NB4 (cell line): ENCODE data around the gene ANKIB1.

Experiments
- DNase-seq: peaks from one replicate; pipeline ENCODE4 v3.0.0; 2010; ENCODE audit warnings: low read depth
- H3K4me3 ChIP-seq: one replicate; pipeline ENCODE4 v1.5.1; 2011; ENCODE audit warnings: mild to moderate bottlenecking, low read depth, low read length, moderate library complexity
- MYC ChIP-seq: IDR thresholded peaks from 2 replicates; pipeline ENCODE4 v1.6.1; 2011; ENCODE audit warnings: low read depth, low read length
- POLR2A ChIP-seq: IDR thresholded peaks from 2 replicates; pipeline ENCODE4 v1.6.1; 2011; ENCODE audit warnings: mild to moderate bottlenecking; ENCODE audit not compliant: insufficient read length; ENCODE audit errors: extremely low read depth
- TF ChIP-seq, protein P1 (sequence below): IDR thresholded peaks from 2 replicates; pipeline ENCODE4 v1.6.1; 2011; ENCODE audit warnings: low read depth, low read length
- TF ChIP-seq, protein P2 (sequence below): IDR thresholded peaks from one replicate; pipeline ENCODE4 v1.5.1; 2012; ENCODE audit warnings: low read depth, low read length

Gene ANKIB1

DNA sequence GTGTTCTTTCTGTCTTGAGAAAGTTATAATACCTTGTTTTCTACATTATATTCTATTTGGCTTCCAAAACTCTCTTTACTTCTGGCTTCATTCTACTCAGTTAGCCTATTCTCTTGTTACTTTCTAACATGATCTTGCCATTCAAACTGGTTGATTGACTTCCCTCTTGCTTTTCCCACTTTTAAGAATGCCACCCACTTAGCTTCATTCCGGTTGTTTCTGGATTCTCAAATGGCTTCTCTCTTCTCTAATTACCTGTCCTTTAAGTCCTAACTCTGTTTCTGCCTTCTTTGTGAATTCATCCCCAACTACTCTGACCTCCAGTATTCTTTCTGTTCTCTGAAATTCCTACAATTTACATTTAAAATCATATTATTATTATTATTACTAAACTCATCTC is 52.0 kb downstream of the ANKIB1 start:
- TF ChIP-seq, protein P1, sequence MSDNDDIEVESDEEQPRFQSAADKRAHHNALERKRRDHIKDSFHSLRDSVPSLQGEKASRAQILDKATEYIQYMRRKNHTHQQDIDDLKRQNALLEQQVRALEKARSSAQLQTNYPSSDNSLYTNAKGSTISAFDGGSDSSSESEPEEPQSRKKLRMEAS, result no peak
- TF ChIP-seq POLR2A (no peak), MYC (no peak)
- TF ChIP-seq, protein P2, sequence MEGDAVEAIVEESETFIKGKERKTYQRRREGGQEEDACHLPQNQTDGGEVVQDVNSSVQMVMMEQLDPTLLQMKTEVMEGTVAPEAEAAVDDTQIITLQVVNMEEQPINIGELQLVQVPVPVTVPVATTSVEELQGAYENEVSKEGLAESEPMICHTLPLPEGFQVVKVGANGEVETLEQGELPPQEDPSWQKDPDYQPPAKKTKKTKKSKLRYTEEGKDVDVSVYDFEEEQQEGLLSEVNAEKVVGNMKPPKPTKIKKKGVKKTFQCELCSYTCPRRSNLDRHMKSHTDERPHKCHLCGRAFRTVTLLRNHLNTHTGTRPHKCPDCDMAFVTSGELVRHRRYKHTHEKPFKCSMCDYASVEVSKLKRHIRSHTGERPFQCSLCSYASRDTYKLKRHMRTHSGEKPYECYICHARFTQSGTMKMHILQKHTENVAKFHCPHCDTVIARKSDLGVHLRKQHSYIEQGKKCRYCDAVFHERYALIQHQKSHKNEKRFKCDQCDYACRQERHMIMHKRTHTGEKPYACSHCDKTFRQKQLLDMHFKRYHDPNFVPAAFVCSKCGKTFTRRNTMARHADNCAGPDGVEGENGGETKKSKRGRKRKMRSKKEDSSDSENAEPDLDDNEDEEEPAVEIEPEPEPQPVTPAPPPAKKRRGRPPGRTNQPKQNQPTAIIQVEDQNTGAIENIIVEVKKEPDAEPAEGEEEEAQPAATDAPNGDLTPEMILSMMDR, result no peak
- DNase-seq, result no peak
- no peak overlapping the region for H3K4me3 ChIP-seq

DNA sequence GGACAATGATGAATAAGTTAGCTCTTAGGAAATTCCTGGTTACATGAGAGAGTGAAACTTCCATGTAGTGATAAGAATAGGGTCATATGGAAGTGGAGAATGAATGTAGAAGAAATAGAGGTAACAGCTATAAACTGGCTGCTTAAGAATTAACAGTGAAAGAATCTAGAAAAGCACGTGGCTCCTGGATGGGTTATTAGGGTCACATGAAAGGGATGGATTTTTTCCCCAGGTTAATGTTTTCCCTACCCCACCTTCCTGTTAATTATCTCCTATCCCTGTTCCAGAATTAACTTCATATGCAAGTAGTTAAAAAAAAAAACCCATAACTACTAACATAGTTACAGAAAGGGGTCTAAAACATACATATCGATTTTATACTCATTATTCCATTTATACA is 58.0 kb downstream of the ANKIB1 start:
- DNase-seq, result no peak
- TF ChIP-seq, protein P2, result no peak
- TF ChIP-seq POLR2A (no peak), MYC (no peak)
- TF ChIP-seq, protein P1, result no peak
- no peak overlapping the region for H3K4me3 ChIP-seq

DNA sequence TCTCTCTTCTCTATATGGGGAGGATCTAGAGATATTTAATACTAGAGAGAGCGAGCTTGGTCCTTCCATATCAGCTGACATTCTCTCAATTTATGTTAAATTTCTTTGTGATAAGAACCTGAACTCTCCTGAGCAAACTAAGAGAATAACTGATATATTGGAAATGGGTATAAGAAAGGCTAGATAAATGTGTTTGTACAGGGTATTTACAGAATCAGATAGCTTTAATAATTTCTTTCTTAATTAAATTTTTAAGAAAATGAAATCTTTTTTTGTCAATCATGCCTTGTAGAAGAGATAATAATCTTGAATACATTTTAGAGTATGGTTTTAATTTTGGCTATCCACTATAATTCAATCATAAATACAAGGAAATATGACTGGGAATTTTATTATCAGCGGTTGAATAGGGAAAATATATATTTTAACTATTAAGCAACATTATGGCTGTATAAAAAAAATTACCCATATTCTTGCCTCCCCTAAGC is 58.7 kb downstream of the ANKIB1 start:
- TF ChIP-seq, protein P2, result no peak
- TF ChIP-seq MYC (no peak), POLR2A (no peak)
- TF ChIP-seq, protein P1, result no peak
- H3K4me3 ChIP-seq, result no peak overlapping the region
- DNase-seq, result no peak

DNA sequence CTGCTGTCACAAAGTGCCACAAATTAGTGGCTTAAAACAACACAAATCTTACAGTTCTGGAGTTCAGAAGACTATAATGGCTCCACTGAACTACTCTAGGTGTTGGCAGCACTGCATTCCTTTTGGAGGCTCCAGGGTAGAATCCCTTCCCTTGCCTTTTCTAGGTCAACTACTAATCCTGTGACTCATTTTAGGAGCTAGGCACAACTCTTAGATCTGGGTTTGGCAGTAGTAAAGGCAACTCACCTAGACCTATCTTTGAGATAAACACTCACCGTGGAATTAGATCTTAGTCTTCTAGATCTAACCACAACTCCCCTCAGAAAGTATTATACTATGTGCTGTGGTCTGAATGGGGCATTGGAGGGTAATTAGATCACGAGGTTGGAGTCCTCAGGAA is 60.4 kb downstream of the ANKIB1 start:
- no peak for DNase-seq
- TF ChIP-seq, protein P1, result no peak
- TF ChIP-seq POLR2A, result no peak
- no peak for TF ChIP-seq MYC
- TF ChIP-seq, protein P2, result no peak
- no peak overlapping the region for H3K4me3 ChIP-seq

DNA sequence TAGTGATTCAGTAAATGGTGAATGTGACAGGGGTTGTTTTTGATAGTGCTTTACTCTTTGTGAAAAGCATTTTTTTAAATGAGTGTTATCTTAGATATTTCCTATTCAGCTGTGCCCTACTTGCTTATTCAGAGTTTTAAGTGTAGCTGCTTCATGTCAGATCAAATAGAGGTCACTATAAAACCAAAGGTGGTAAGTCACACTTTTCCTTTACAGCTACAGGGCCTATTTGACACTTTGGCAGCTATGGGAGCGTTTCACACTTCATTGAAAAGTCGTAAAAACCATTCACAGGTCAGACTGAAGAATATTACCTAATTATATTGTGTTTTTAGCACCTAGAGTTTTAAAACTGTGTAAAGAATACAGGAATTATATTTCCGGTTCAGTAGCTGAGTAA is 67.3 kb downstream of the ANKIB1 start:
- TF ChIP-seq, protein P2, result no peak
- TF ChIP-seq, protein P1, result no peak
- TF ChIP-seq POLR2A (no peak), MYC (no peak)
- no peak overlapping the region for H3K4me3 ChIP-seq
- no peak for DNase-seq
